ENCODE results near the gene IFIT1.

DNA sequence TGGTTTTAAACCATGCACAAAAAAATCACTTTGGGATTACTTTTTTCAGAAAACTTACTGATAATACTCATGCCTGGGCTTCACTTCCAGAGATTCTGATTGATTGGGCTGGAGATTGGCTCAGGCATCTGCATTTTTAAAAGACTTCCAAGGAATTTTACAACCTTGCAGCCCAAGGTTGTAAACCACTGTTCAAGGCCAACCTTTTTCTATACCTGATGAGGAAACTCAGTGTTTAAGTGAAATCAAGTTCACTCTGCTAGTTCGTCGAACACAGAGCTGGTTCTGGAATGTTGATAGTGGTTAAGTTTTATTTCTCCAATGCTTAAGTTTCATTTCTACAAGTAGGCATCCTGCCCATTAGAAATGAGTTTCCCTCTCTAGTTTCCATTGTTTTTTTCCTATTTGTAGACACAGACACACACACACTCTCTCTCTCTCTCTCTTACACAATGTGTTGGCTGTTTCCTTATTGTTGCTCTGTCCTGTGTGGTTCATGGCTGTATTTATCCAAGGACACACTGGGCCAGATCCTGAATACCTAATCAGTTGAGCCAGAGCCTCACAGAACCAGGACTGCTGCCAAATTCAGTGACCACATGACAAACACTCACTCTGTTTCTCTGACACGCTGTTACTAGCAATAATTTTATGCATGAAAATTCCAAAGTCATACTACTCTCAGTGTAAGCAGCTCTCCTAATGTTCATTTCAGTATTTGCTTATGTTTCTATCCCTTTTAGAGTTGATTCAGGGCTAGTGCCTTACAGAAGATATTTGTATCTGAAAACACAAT is 18.3 kb upstream of the IFIT1 start:
- TF ChIP-seq, protein P1, sequence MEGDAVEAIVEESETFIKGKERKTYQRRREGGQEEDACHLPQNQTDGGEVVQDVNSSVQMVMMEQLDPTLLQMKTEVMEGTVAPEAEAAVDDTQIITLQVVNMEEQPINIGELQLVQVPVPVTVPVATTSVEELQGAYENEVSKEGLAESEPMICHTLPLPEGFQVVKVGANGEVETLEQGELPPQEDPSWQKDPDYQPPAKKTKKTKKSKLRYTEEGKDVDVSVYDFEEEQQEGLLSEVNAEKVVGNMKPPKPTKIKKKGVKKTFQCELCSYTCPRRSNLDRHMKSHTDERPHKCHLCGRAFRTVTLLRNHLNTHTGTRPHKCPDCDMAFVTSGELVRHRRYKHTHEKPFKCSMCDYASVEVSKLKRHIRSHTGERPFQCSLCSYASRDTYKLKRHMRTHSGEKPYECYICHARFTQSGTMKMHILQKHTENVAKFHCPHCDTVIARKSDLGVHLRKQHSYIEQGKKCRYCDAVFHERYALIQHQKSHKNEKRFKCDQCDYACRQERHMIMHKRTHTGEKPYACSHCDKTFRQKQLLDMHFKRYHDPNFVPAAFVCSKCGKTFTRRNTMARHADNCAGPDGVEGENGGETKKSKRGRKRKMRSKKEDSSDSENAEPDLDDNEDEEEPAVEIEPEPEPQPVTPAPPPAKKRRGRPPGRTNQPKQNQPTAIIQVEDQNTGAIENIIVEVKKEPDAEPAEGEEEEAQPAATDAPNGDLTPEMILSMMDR (IDR thresholded peaks at IDR 0.05): no peak
- no peak for TF ChIP-seq POLR2A (IDR thresholded peaks at IDR 0.05)

Data from Peyer's patch (tissue), 4 donors.